ENCODE measurements around the gene GNAQ. TPM values are rescaled to one million over a fixed set of nuclear protein-coding genes. Genes with fewer than 3 reads are reported as not detected.

The GNAQ gene
- polyA plus RNA-seq, 1 of the 3 experiments (the other 2 are of a cell fraction): 20.9 TPM

- peaks cover 98% of the 10 kb centered on the region for H3K79me2 ChIP-seq (ENCODE audit: insufficient read depth)
- peak overlapping the region in 1 of 2 experiments; percentile 38; a peak in 1 of 4 replicates for H3K4me3 ChIP-seq (ENCODE audit: low read depth in 2 of 2, low read length in 1 of 2)
- peak overlapping the region; percentile 26; the same call in 1 of the 2 replicates for H3K9ac ChIP-seq
Measured at GRCh38 chr9:77999231-77999631, 32.4 kb downstream of the GNAQ start.

DNA sequence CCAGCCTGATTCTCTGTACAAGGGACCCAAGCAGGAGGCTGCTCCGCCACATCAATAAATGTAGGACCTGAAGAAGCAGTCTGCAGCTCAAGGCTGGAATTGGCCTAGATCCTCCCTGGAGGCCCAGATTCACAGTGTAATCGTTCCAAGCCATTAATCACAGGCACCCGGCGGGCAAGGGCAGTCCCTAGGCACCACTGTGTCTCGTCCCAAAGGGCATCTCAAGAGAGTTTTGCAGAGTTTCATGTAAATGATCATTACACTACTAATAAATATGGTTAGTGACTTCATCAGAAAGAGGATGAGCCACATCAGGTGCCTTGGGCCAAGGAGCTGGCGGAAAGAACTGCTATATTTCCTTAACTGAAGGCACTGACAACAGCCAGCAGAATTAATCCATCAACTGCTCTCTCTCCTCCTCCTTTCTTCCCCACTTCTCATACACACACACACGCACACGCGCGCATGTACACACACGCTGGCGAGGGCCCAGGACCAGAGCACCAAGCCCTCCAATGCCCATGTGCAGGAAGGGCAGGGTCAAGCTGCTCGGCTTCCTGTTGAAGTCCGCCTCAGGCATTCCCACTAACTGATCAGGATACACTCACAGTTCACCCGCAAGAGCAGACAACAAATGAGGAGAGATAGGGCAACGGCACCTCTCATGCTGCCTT lies 33.9 kb downstream of the GNAQ start:
- ChIA-PET CTCF (interaction anchor here (0.9 to 2.6 kb wide), 4 partner anchors 9 to 101 kb away, joined by 3 to 10 read pairs (median 6); no protein-coding TSS in a partner anchor), POLR2A (interaction anchor here (1.2 kb wide), 1 partner anchor 10 kb away, joined by 3 read pairs; no protein-coding TSS in a partner anchor)
- Histone ChIP-seq H4K20me1 (ENCODE audit: insufficient read depth) (no peaks in the 10 kb centered on the region; the same call in 1 of the 2 replicates), H3K36me3 (replicated peaks in 1 of 2; ENCODE audit: control insufficient read depth in 1 of 2, insufficient read depth in 2 of 2, low read length in 1 of 2) (peaks cover 0 to 2% of the 10 kb centered on the region in 2 experiments), H3K4me3 (ENCODE audit: low read depth in 2 of 2, low read length in 1 of 2) (no peak overlapping the region), H3K9me2 (no peaks in the 10 kb centered on the region), H3K9me3 (no peaks in the 10 kb centered on the region), H3K4me1 (ENCODE audit: control insufficient read depth in 1 of 2, insufficient read depth in 2 of 2, low read depth in 1 of 2, low read length in 1 of 2) (peaks cover 22 to 33% of the 10 kb centered on the region in 2 experiments), H3K9ac (no peak overlapping the region), H3K27me3 (ENCODE audit: insufficient read depth) (no peaks in the 10 kb centered on the region), H3K79me2 (ENCODE audit: insufficient read depth) (peaks cover 97% of the 10 kb centered on the region), H3K4me2 (peak overlapping the region; percentile 54; the same call in 1 of the 2 replicates), H3F3A (replicated peaks; ENCODE audit: insufficient read depth) (peaks cover 29% of the 10 kb centered on the region), H3K27ac (ENCODE audit: low read depth in 2 of 2, low read length in 1 of 2) (peak overlapping the region in 1 of 2 experiments; percentile 85; a peak in 3 of 4 replicates), H2AFZ (ENCODE audit: low read depth) (no peak overlapping the region)
- DNase-seq: peak; percentile 77
- 70% methylated on average over 16 of the region's 16 CpGs for WGBS (ENCODE audit: low lambda C conversion rate)
- no peak for TF ChIP-seq FOSL2 (IDR thresholded peaks at IDR 0.05; ENCODE audit: borderline replicate concordance, low read depth)
- TF ChIP-seq SMC3 (IDR thresholded peaks at IDR 0.05; ENCODE audit: low read depth, low read length): no peak
- no peak for TF ChIP-seq NFIC (IDR thresholded peaks at IDR 0.05; ENCODE audit: borderline replicate concordance)
- TF ChIP-seq, protein P1, sequence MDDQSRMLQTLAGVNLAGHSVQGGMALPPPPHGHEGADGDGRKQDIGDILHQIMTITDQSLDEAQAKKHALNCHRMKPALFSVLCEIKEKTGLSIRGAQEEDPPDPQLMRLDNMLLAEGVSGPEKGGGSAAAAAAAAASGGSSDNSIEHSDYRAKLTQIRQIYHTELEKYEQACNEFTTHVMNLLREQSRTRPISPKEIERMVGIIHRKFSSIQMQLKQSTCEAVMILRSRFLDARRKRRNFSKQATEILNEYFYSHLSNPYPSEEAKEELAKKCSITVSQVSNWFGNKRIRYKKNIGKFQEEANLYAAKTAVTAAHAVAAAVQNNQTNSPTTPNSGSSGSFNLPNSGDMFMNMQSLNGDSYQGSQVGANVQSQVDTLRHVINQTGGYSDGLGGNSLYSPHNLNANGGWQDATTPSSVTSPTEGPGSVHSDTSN (IDR thresholded peaks at IDR 0.05): no peak
- TF ChIP-seq RXRA (IDR thresholded peaks at IDR 0.05; ENCODE audit: borderline replicate concordance, low read depth): no peak
- TF ChIP-seq NRF1 (IDR thresholded peaks at IDR 0.05; ENCODE audit: low read depth, low read length): peak; percentile 47; the same call in 1 of the 2 replicates
- TF ChIP-seq EP300 (IDR thresholded peaks at IDR 0.05; ENCODE audit: borderline replicate concordance in 1 of 2, low read depth in 1 of 2, low read length in 1 of 2): peak in 1 of 2 experiments; percentile 39; a peak in 1 of 4 replicates
- TF ChIP-seq MXI1 (IDR thresholded peaks at IDR 0.05; ENCODE audit: low read depth, low read length): peak; percentile 66; the same call in 1 of the 2 replicates
- TF ChIP-seq, protein P2, sequence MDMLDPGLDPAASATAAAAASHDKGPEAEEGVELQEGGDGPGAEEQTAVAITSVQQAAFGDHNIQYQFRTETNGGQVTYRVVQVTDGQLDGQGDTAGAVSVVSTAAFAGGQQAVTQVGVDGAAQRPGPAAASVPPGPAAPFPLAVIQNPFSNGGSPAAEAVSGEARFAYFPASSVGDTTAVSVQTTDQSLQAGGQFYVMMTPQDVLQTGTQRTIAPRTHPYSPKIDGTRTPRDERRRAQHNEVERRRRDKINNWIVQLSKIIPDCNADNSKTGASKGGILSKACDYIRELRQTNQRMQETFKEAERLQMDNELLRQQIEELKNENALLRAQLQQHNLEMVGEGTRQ (IDR thresholded peaks at IDR 0.05; ENCODE audit: borderline replicate concordance, low read depth, low read length): no peak
- TF ChIP-seq GATA2 (CRISPR knock-in tag; IDR thresholded peaks at IDR 0.05): peak; percentile 81
- peak; percentile 88 for TF ChIP-seq FOXJ3 (CRISPR knock-in tag; IDR thresholded peaks at IDR 0.05)
- peak; percentile 26 for TF ChIP-seq CHD2 (IDR thresholded peaks at IDR 0.05; ENCODE audit: low read length, partially characterized antibody)
- TF ChIP-seq MAX (IDR thresholded peaks at IDR 0.05; ENCODE audit: low read depth): no peak
- no peak for TF ChIP-seq GABPA (IDR thresholded peaks at IDR 0.05; ENCODE audit: low read depth)
- TF ChIP-seq ELF1 (IDR thresholded peaks at IDR 0.05): no peak
- peak; percentile 77; the same call in 1 of the 2 replicates for TF ChIP-seq RCOR1 (IDR thresholded peaks at IDR 0.05; ENCODE audit: low read length)
- no peak for TF ChIP-seq IRF3 (IDR thresholded peaks at IDR 0.05; ENCODE audit: low read depth, low read length)

More at GRCh38 chr9:77999231-77999631, 32.4 kb downstream of the GNAQ start:
- H3K27me3 ChIP-seq (ENCODE audit: insufficient read depth): no peaks in the 10 kb centered on the region
- no peaks in the 10 kb centered on the region for H3K36me3 ChIP-seq (replicated peaks in 1 of 2; ENCODE audit: control insufficient read depth in 1 of 2, insufficient read depth in 2 of 2, low read length in 1 of 2)
- 26% methylated on average over 2 of the region's 2 CpGs for WGBS (ENCODE audit: low lambda C conversion rate)
- DNase-seq: no peak
- no peak overlapping the region for H2AFZ ChIP-seq (ENCODE audit: low read depth)
- H3K27ac ChIP-seq (ENCODE audit: low read depth in 2 of 2, low read length in 1 of 2): peak overlapping the region; percentile 45 to 72; a peak in 3 of 4 replicates
- peak overlapping the region; percentile 54 for H3K4me2 ChIP-seq
- ChIA-PET CTCF (no interaction called here), POLR2A (no interaction called here)
- peaks cover 22 to 35% of the 10 kb centered on the region in 2 experiments for H3K4me1 ChIP-seq (ENCODE audit: control insufficient read depth in 1 of 2, insufficient read depth in 2 of 2, low read depth in 1 of 2, low read length in 1 of 2)
- no peaks in the 10 kb centered on the region for H3K9me3 ChIP-seq
- no peaks in the 10 kb centered on the region; the same call in 1 of the 2 replicates for H4K20me1 ChIP-seq (ENCODE audit: insufficient read depth)
- peaks cover 34% of the 10 kb centered on the region for H3F3A ChIP-seq (replicated peaks; ENCODE audit: insufficient read depth)
- TF ChIP-seq EP300 (IDR thresholded peaks at IDR 0.05; ENCODE audit: borderline replicate concordance in 1 of 2, low read depth in 1 of 2, low read length in 1 of 2) (0 out of 4 replicates have a peak, but pooled peaks of 1 of the 2 experiments have one; percentile 20), MEF2A (IDR thresholded peaks at IDR 0.05; ENCODE audit: borderline replicate concordance, low read depth) (no peak), TCF12 (IDR thresholded peaks at IDR 0.05) (0 out of 2 replicates have a peak, but pooled peaks have one; percentile 23)
- H3K9me2 ChIP-seq: no peaks in the 10 kb centered on the region

Data from SK-N-SH (cell line).